Measurements from ENCODE around the gene SLC36A1.

Gene SLC36A1

GRCh38 chr5:151474799-151475198, 27.4 kb downstream of the SLC36A1 start:
- no peaks in the 10 kb centered on the region for H3K9me3 ChIP-seq (ENCODE audit: control insufficient read depth, insufficient read depth, low read length)
- H3F3A ChIP-seq (ENCODE audit: control insufficient read depth, insufficient read depth), result no peaks in the 10 kb centered on the region
- no peaks in the 10 kb centered on the region for H3K79me2 ChIP-seq (ENCODE audit: control insufficient read depth, low read length)
- no peak overlapping the region for H3K27ac ChIP-seq (ENCODE audit: low read depth, low read length)
- H3K4me1 ChIP-seq (ENCODE audit: control insufficient read depth, low read length), result no peaks in the 10 kb centered on the region
- H4K20me1 ChIP-seq (ENCODE audit: control insufficient read depth, insufficient read depth, low read depth, low read length), result no peaks in the 10 kb centered on the region
- no peaks in the 10 kb centered on the region for H3K9me2 ChIP-seq (replicated peaks; ENCODE audit: control insufficient read depth, low read length)
- TF ChIP-seq CTCF (IDR thresholded peaks at IDR 0.05; ENCODE audit: low read depth, low read length, poor library complexity, severe bottlenecking) (no peak), EZH2phosphoT487 (IDR thresholded peaks at IDR 0.05; ENCODE audit: borderline replicate concordance, low read length) (no peak)
- no peaks in the 10 kb centered on the region for H3K27me3 ChIP-seq (ENCODE audit: control insufficient read depth, low read length)
- no peak overlapping the region for H3K4me2 ChIP-seq (ENCODE audit: low read length)
- no peak overlapping the region for H3K4me3 ChIP-seq (ENCODE audit: low read length)
- H3K36me3 ChIP-seq (ENCODE audit: control insufficient read depth, low read length), result no peaks in the 10 kb centered on the region

- H3F3A ChIP-seq (ENCODE audit: control insufficient read depth, insufficient read depth), result no peaks in the 10 kb centered on the region
- H3K9me2 ChIP-seq (replicated peaks; ENCODE audit: control insufficient read depth, low read length), result no peaks in the 10 kb centered on the region
- no peaks in the 10 kb centered on the region for H3K4me1 ChIP-seq (ENCODE audit: control insufficient read depth, low read length)
- no peaks in the 10 kb centered on the region for H3K36me3 ChIP-seq (ENCODE audit: control insufficient read depth, low read length)
- no peak overlapping the region for H3K4me3 ChIP-seq (ENCODE audit: low read length)
- H3K27ac ChIP-seq (ENCODE audit: low read depth, low read length), result no peak overlapping the region
- no peaks in the 10 kb centered on the region for H3K27me3 ChIP-seq (ENCODE audit: control insufficient read depth, low read length)
- H3K4me2 ChIP-seq (ENCODE audit: low read length), result no peak overlapping the region
- H3K79me2 ChIP-seq (ENCODE audit: control insufficient read depth, low read length), result no peaks in the 10 kb centered on the region
- H3K9me3 ChIP-seq (ENCODE audit: control insufficient read depth, insufficient read depth, low read length), result no peaks in the 10 kb centered on the region
- no peaks in the 10 kb centered on the region for H4K20me1 ChIP-seq (ENCODE audit: control insufficient read depth, insufficient read depth, low read depth, low read length)
- no peak for TF ChIP-seq CTCF (IDR thresholded peaks at IDR 0.05; ENCODE audit: low read depth, low read length, poor library complexity, severe bottlenecking)
- no peak for TF ChIP-seq EZH2phosphoT487 (IDR thresholded peaks at IDR 0.05; ENCODE audit: borderline replicate concordance, low read length)
Measured at GRCh38 chr5:151475388-151475787, 28.0 kb downstream of the SLC36A1 start.

GRCh38 chr5:151476016-151476415, 28.6 kb downstream of the SLC36A1 start:
- Histone ChIP-seq H3K4me2 (ENCODE audit: low read length) (no peak overlapping the region), H3F3A (ENCODE audit: control insufficient read depth, insufficient read depth) (no peaks in the 10 kb centered on the region), H3K4me3 (ENCODE audit: low read length) (no peak overlapping the region)

More at GRCh38 chr5:151476016-151476415, 28.6 kb downstream of the SLC36A1 start:
- Histone ChIP-seq H3K27me3 (ENCODE audit: control insufficient read depth, low read length) (no peaks in the 10 kb centered on the region), H3K9me3 (ENCODE audit: control insufficient read depth, insufficient read depth, low read length) (no peaks in the 10 kb centered on the region), H3K4me1 (ENCODE audit: control insufficient read depth, low read length) (no peaks in the 10 kb centered on the region), H4K20me1 (ENCODE audit: control insufficient read depth, insufficient read depth, low read depth, low read length) (no peaks in the 10 kb centered on the region), H3K9me2 (replicated peaks; ENCODE audit: control insufficient read depth, low read length) (no peaks in the 10 kb centered on the region), H3K79me2 (ENCODE audit: control insufficient read depth, low read length) (no peaks in the 10 kb centered on the region), H3K27ac (ENCODE audit: low read depth, low read length) (no peak overlapping the region), H3K36me3 (ENCODE audit: control insufficient read depth, low read length) (no peaks in the 10 kb centered on the region)
- no peak for TF ChIP-seq CTCF (IDR thresholded peaks at IDR 0.05; ENCODE audit: low read depth, low read length, poor library complexity, severe bottlenecking)
